Measurements from ENCODE around the gene ZNF547. TPM values are rescaled to one million over a fixed set of nuclear protein-coding genes. Genes with fewer than 3 reads are reported as not detected.

The ZNF547 gene
- total RNA-seq, 2 experiments from 2014 or later = 1.4 to 2.1 TPM

GRCh38 chr19:57359300-57359699 lies 4.1 kb upstream of the ZNF547 start:
- Mint-ChIP-seq H3K27me3 (peaks cover 3% of the 10 kb centered on the region), H3K4me3 (no peak overlapping the region), H3K9me3 (peaks cover 15% of the 10 kb centered on the region), H3K4me1 (ENCODE audit: low read depth) (peaks cover 19% of the 10 kb centered on the region), H3K36me3 (ENCODE audit: low read depth) (peaks cover 76% of the 10 kb centered on the region), H3K27ac (no peak overlapping the region)
- H3K4me3 ChIP-seq (ENCODE audit: low read length) = no peak overlapping the region
- peaks cover 13% of the 10 kb centered on the region for H3K4me1 ChIP-seq (ENCODE audit: insufficient read depth, low read length)
- no peak overlapping the region for H3K27ac ChIP-seq (ENCODE audit: low read depth in 1 of 2, low read length in 2 of 2)
- CTCF ChIA-PET = no interaction called here
- ATAC-seq (ENCODE audit: poor library complexity) (no peak), DNase-seq (no peak)
- no peak for TF ChIP-seq CTCF (IDR thresholded peaks at IDR 0.05)
- peaks cover 35% of the 10 kb centered on the region for H3K36me3 ChIP-seq (ENCODE audit: insufficient read depth, low read length)
- H3K9me3 ChIP-seq (ENCODE audit: control insufficient read depth in 1 of 2, insufficient read depth in 1 of 2, low read length in 2 of 2) = peaks cover 42 to 50% of the 10 kb centered on the region in 2 experiments
- H3K27me3 ChIP-seq (ENCODE audit: control insufficient read depth in 1 of 2, insufficient read depth in 2 of 2, low read length in 2 of 2) = no peaks in the 10 kb centered on the region
- intact Hi-C loops (cut with DNase I, micrococcal nuclease) = loop anchor here in 1 of 2 experiments (10.0 kb wide), 1 partner anchor 764 kb away; the partner anchor contains the start of gene ZNF71
- POLR2A ChIA-PET = no interaction called here

- Mint-ChIP-seq H3K36me3 (ENCODE audit: low read depth) (peaks cover 64% of the 10 kb centered on the region), H3K27me3 (peaks cover 3% of the 10 kb centered on the region), H3K4me1 (ENCODE audit: low read depth) (peaks cover 19% of the 10 kb centered on the region), H3K4me3 (no peak overlapping the region), H3K9me3 (peaks cover 13% of the 10 kb centered on the region), H3K27ac (peak overlapping the region; percentile 94)
- peaks cover 15% of the 10 kb centered on the region for H3K4me1 ChIP-seq (ENCODE audit: insufficient read depth, low read length)
- H3K27me3 ChIP-seq (ENCODE audit: control insufficient read depth in 1 of 2, insufficient read depth in 2 of 2, low read length in 2 of 2) = no peaks in the 10 kb centered on the region
- peaks cover 28 to 48% of the 10 kb centered on the region in 2 experiments for H3K9me3 ChIP-seq (ENCODE audit: control insufficient read depth in 1 of 2, insufficient read depth in 1 of 2, low read length in 2 of 2)
- peaks cover 4% of the 10 kb centered on the region for H3K36me3 ChIP-seq (ENCODE audit: insufficient read depth, low read length)
- TF ChIP-seq CTCF (IDR thresholded peaks at IDR 0.05) = no peak
- intact Hi-C loops (cut with DNase I, micrococcal nuclease) = loop anchor here in 1 of 2 experiments (2.0 to 5.0 kb wide), 3 partner anchors 40 to 82 kb away; partner anchors contain the start of genes ZNF460, ZNF543 and ZNF749
- H3K4me3 ChIP-seq (ENCODE audit: low read length) = peak overlapping the region; percentile 69
- ATAC-seq (ENCODE audit: poor library complexity) (no peak), DNase-seq (no peak)
- ChIA-PET CTCF (no interaction called here), POLR2A (interaction anchor here (1.0 to 2.2 kb wide), 3 partner anchors 12 to 1000 kb away, joined by 3 to 20 read pairs (median 12); partner anchors contain the start of genes ZNF304, ZNF497 and ZNF548)
- H3K27ac ChIP-seq (ENCODE audit: low read depth in 1 of 2, low read length in 2 of 2) = peak overlapping the region in 1 of 2 donors; percentile 89
Observed at GRCh38 chr19:57362419-57362818, 932 bp upstream of the ZNF547 start.

- peak overlapping the region; percentile 94 for H3K27ac Mint-ChIP-seq
Observed at GRCh38 chr19:57363688-57364181, 384 bp downstream of the ZNF547 start.

More at GRCh38 chr19:57363688-57364181, 384 bp downstream of the ZNF547 start:
- Histone ChIP-seq H3K4me1 (ENCODE audit: insufficient read depth, low read length) (peaks cover 15% of the 10 kb centered on the region), H3K27me3 (ENCODE audit: control insufficient read depth in 1 of 2, insufficient read depth in 2 of 2, low read length in 2 of 2) (no peaks in the 10 kb centered on the region), H3K4me3 (ENCODE audit: low read length) (peak overlapping the region; percentile 69), H3K27ac (ENCODE audit: low read depth in 1 of 2, low read length in 2 of 2) (peak overlapping the region; percentile 86 to 89), H3K36me3 (ENCODE audit: insufficient read depth, low read length) (no peaks in the 10 kb centered on the region), H3K9me3 (ENCODE audit: control insufficient read depth in 1 of 2, insufficient read depth in 1 of 2, low read length in 2 of 2) (peaks cover 15 to 48% of the 10 kb centered on the region in 2 experiments)
- Mint-ChIP-seq H3K9me3 (peaks cover 13% of the 10 kb centered on the region), H3K4me3 (peak overlapping the region; percentile 94), H3K4me1 (ENCODE audit: low read depth) (peaks cover 19% of the 10 kb centered on the region), H3K27me3 (peaks cover 3% of the 10 kb centered on the region), H3K36me3 (ENCODE audit: low read depth) (peaks cover 64% of the 10 kb centered on the region)
- ATAC-seq (ENCODE audit: poor library complexity) = no peak
- no peak for DNase-seq
- intact Hi-C loops (cut with DNase I, micrococcal nuclease) = loop anchor here (1.0 to 5.0 kb wide), 8 partner anchors 25 to 123 kb away; partner anchors contain the start of genes ZNF460 (in 2 of the 2), ZNF543 (in 2 of the 2), ZNF548 (in 2 of the 2) and ZNF805 (in 2 of the 2)
- CTCF ChIA-PET = no interaction called here
- no peak for TF ChIP-seq CTCF (IDR thresholded peaks at IDR 0.05)
- POLR2A ChIA-PET = interaction anchor here (0.5 to 2.2 kb wide), 5 partner anchors 13 to 960 kb away, joined by 3 to 20 read pairs (median 3); partner anchors contain the start of genes ZNF304, ZNF548 and ZNF805
